K562 (cell line): ENCODE data around the gene ZFP62. TPM values are rescaled to one million over a fixed set of nuclear protein-coding genes. Genes with fewer than 3 reads are reported as not detected.

Source experiments
- ATAC-seq: fragments of 200-7000 bp; cut with Tn5 transposase; 3 replicates; pipeline ENCODE4 v1.9.1; 2020; ENCODE audit warnings: moderate library complexity
- BruUV-seq: library from RNA; stranded (reverse); fragments of 400-500 nt; replicated peaks from 2 replicates; lab custom pipeline; 2021; lab: Mats Ljungman, UMichigan
- CTCF ChIA-PET: fragments of 300-600 bp; formaldehyde crosslinking; extraction: SDS; loops from one replicate; lab custom pipeline; 2021; ENCODE audit warnings: low intra/inter-chr PET ratio; lab: Yijun Ruan, JAX
- POLR2A ChIA-PET: fragments of 300-600, 350-650 bp; sonication (Branson Sonifier 250); formaldehyde crosslinking; extraction: SDS; loops from one replicate; lab custom pipeline; 2021; ENCODE audit warnings: antibody characterized with exemption, inconsistent platforms; lab: Yijun Ruan, JAX
- DNase-seq, 4 experiments: peaks; one replicate each; pipeline versions ENCODE4 v3.0.0 to v3.0.0-alpha.2; 2011 to 2018; ENCODE audit warnings: low spot score in 3 of 4, mixed read lengths in 3 of 4; ENCODE audit errors: extremely low read depth in 1 of 4
- FAIRE-seq: peaks from 2 replicates; lab custom pipeline; 2011; peaks lifted over from hg19 to GRCh38; lab: Jason Lieb, UNC
- H2AFZ ChIP-seq: 2 replicates; pipeline ENCODE4 v1.6.0; 2011; ENCODE audit warnings: low read depth, low read length, control low read depth, inconsistent platforms
- H3K27ac ChIP-seq: fragments of 200-600 bp; 3 replicates; pipeline ENCODE4 v1.8.0; 2011; ENCODE audit warnings: low read depth, mild to moderate bottlenecking, control low read depth, inconsistent platforms, low read length, moderate library complexity, mixed read lengths; ENCODE audit errors: extremely low read depth
- H3K27me3 ChIP-seq, 2 experiments: fragments of 300-600 bp in 1 of 2; 2 replicates in 1 of 2; 3 replicates in 1 of 2; pipeline versions ENCODE4 v1.6.0 to v1.8.0; 2011; ENCODE audit warnings: inconsistent platforms in 2 of 2, low read length in 2 of 2, mild to moderate bottlenecking in 1 of 2, mixed read lengths in 1 of 2, moderate library complexity in 1 of 2; ENCODE audit not compliant: control insufficient read depth in 2 of 2, insufficient read depth in 2 of 2
- H3K36me3 ChIP-seq: fragments of 300-600 bp; 3 replicates; pipeline ENCODE4 v1.8.0; 2011; ENCODE audit warnings: mild to moderate bottlenecking, low read length, inconsistent platforms; ENCODE audit not compliant: control insufficient read depth, insufficient read depth
- H3K4me1 ChIP-seq, 2 experiments: fragments of 200-600 bp in 1 of 2; replicated peaks in 1 of 2; 2 replicates in 1 of 2; 3 replicates in 1 of 2; pipeline versions ENCODE4 v1.5.1 to v1.8.0; 2011; ENCODE audit warnings: inconsistent platforms in 2 of 2, low read length in 2 of 2, mild to moderate bottlenecking in 1 of 2, mixed read lengths in 1 of 2, moderate library complexity in 1 of 2; ENCODE audit not compliant: control insufficient read depth in 2 of 2, insufficient read depth in 2 of 2
- H3K4me2 ChIP-seq: 2 replicates; pipeline ENCODE4 v1.6.1; 2011; ENCODE audit warnings: low read length, control low read depth, inconsistent platforms, mixed read lengths; ENCODE audit not compliant: insufficient read depth
- H3K4me3 ChIP-seq: fragments of 200-600 bp; sonication (generic), shearing (Covaris generic); 2 replicates; pipeline ENCODE4 v1.5.1; 2016; ENCODE audit warnings: control low read depth, inconsistent platforms
- H3K79me2 ChIP-seq: fragments of 200-600 bp; 3 replicates; pipeline ENCODE4 v1.8.0; 2011; ENCODE audit warnings: low read length, inconsistent platforms; ENCODE audit not compliant: control insufficient read depth, insufficient read depth
- H3K9ac ChIP-seq, 2 experiments: 2 replicates each; pipeline versions ENCODE4 v1.6.0 to v1.6.1; 2011; ENCODE audit warnings: low read depth in 2 of 2, low read length in 2 of 2, control low read depth in 1 of 2, inconsistent platforms in 1 of 2, mild to moderate bottlenecking in 1 of 2, mixed read lengths in 1 of 2; ENCODE audit not compliant: insufficient read depth in 1 of 2
- H3K9me1 ChIP-seq: one replicate; pipeline ENCODE4 v1.6.0; 2011; ENCODE audit warnings: inconsistent platforms, mild to moderate bottlenecking, low read length, moderate library complexity; ENCODE audit not compliant: control insufficient read depth, insufficient read depth
- H3K9me3 ChIP-seq: replicated peaks from 2 replicates; pipeline ENCODE4 v1.5.1; 2011; ENCODE audit warnings: low read depth, low read length, inconsistent platforms; ENCODE audit not compliant: control insufficient read depth, insufficient read depth
- H4K20me1 ChIP-seq: replicated peaks from 2 replicates; pipeline ENCODE4 v1.6.1; 2011; ENCODE audit warnings: low read length, inconsistent platforms, mixed read lengths; ENCODE audit not compliant: control insufficient read depth, insufficient read depth
- CBX3 ChIP-seq, 2 experiments: IDR thresholded peaks; 1 replicate in 1 of 2; 2 replicates in 1 of 2; pipeline ENCODE4 v1.6.1; 2012; ENCODE audit warnings: inconsistent platforms in 2 of 2, low read length in 2 of 2, borderline replicate concordance in 1 of 2, control low read depth in 1 of 2
- CBX5 ChIP-seq: IDR thresholded peaks from 2 replicates; pipeline ENCODE4 v1.6.1; 2014; ENCODE audit warnings: low read depth, borderline replicate concordance
- GATA2 ChIP-seq: sonication (generic); formaldehyde crosslinking; IDR thresholded peaks from 2 replicates; pipeline ENCODE4 v1.4.0; 2020; ENCODE audit warnings: mild to moderate bottlenecking, missing genetic modification reagents
- MTA3 ChIP-seq: fragments of 450-650 bp; formaldehyde crosslinking; IDR thresholded peaks from 2 replicates; pipeline ENCODE4 v1.6.1; 2017; ENCODE audit warnings: mild to moderate bottlenecking, borderline replicate concordance
- RBM25 ChIP-seq: fragments of 200-400 bp; formaldehyde crosslinking; IDR thresholded peaks from 2 replicates; pipeline ENCODE4 v1.6.1; 2018; ENCODE audit warnings: low read length, low read depth, moderate library complexity; ENCODE audit not compliant: severe bottlenecking
- SOX6 ChIP-seq: fragments of 450-650 bp; IDR thresholded peaks from 2 replicates; pipeline ENCODE4 v1.6.1; 2014; ENCODE audit warnings: mild to moderate bottlenecking
- TRIM24 ChIP-seq, 2 experiments: fragments of 450-650 bp; IDR thresholded peaks; 2 replicates each; pipeline ENCODE4 v1.6.1; 2016
- TRIM28 ChIP-seq: fragments of 450-650 bp; IDR thresholded peaks from 2 replicates; pipeline ENCODE4 v1.6.1; 2017
- XRCC3 ChIP-seq: fragments of 450-650 bp; IDR thresholded peaks from 2 replicates; pipeline ENCODE4 v1.6.1; 2017; ENCODE audit warnings: mild to moderate bottlenecking, moderate library complexity
- XRCC5 ChIP-seq: fragments of 200-400 bp; formaldehyde crosslinking; IDR thresholded peaks from 2 replicates; pipeline ENCODE4 v1.6.1; 2017; ENCODE audit warnings: low read depth, mild to moderate bottlenecking, low read length
- ZFX ChIP-seq: sonication (generic); formaldehyde crosslinking; IDR thresholded peaks from 2 replicates; pipeline ENCODE4 v1.8.0; 2022; ENCODE audit warnings: mild to moderate bottlenecking, missing genetic modification reagents, moderate library complexity
- ZNF140 ChIP-seq: fragments of 250-450 bp; sonication (Bioruptor Pico); IDR thresholded peaks from 2 replicates; pipeline ENCODE4 v1.8.0; 2021; ENCODE audit warnings: moderate library complexity, mild to moderate bottlenecking, inconsistent platforms
- ZNF75A ChIP-seq: fragments of 450-650 bp; formaldehyde crosslinking; IDR thresholded peaks from 2 replicates; pipeline ENCODE4 v1.4.0; 2020; ENCODE audit warnings: mild to moderate bottlenecking
- WGBS: fragments of 100-300 bp; shearing (Covaris generic); methylation state at CpG from one replicate; pipeline ENCODE4 v1.1.6; 2016; ENCODE audit warnings: low coverage, mixed read lengths; ENCODE audit not compliant: insufficient coverage; ENCODE audit errors: missing lambda C conversion rate; 5-methylcytosine and 5-hydroxymethylcytosine counted together
- in situ Hi-C: fragments of 300-500 bp; cut with MboI; formaldehyde crosslinking; loops from 4 replicates; pipeline ENCODE4 v1.15.0; 2018; ENCODE audit warnings: inconsistent platforms, mixed read lengths
- intact Hi-C: fragments of 100-400 bp; cut with micrococcal nuclease; formaldehyde crosslinking; loops from 2 replicates; pipeline ENCODE4 v1.14.2; 2022
- polyA plus RNA-seq, 8 experiments: library from polyadenylated mRNA; depleted of rRNA in 4 of 8; stranded (reverse) in 5 of 8; unstranded in 3 of 8; fragments of >200 nt; fragmentation: Nextera tagmentation in 2 of 8; fragmentation: Illumina TruSeq in 1 of 8; extraction: Ambion mirVana in 2 of 8; extraction: Trizol in 1 of 8; gene quantifications; 2 replicates each; pipeline versions ENCODE4 v1.2.1 to v1.2.3, GENCODE V29; 2011 to 2014; ENCODE audit warnings: inconsistent platforms in 1 of 8, missing spikeins in 1 of 8
- total RNA-seq, 7 experiments: library from RNA; depleted of rRNA in 6 of 7; stranded (reverse); fragments of >200 nt in 6 of 7; fragmentation: Illumina TruSeq in 2 of 7; extraction: Trizol in 2 of 7; gene quantifications; 2 replicates each; pipeline versions ENCODE4 v1.2.1 to v1.2.3, GENCODE V29; 2011 to 2021; ENCODE audit warnings: low replicate concordance in 1 of 7
- TF ChIP-seq, protein P1 (sequence below): sonication (generic); formaldehyde crosslinking; IDR thresholded peaks from 2 replicates; pipeline ENCODE4 v1.8.1; 2023; ENCODE audit warnings: mild to moderate bottlenecking, missing genetic modification reagents
- TF ChIP-seq, protein P2 (sequence below): sonication (generic); formaldehyde crosslinking; IDR thresholded peaks from 2 replicates; pipeline ENCODE4 v1.8.0; 2022; ENCODE audit warnings: missing genetic modification reagents, mild to moderate bottlenecking, borderline replicate concordance
- TF ChIP-seq, protein P3 (sequence below): fragments of 450-650 bp; IDR thresholded peaks from 2 replicates; pipeline ENCODE4 v1.6.1; 2018; ENCODE audit warnings: mild to moderate bottlenecking, low read depth; ENCODE audit not compliant: partially characterized antibody

Gene ZFP62
- total and polyA plus RNA-seq, 9 of the 15 experiments (the other 6 are each of a cell fraction or from before 2014, with no cell fraction given): 12.2 to 37.5 (median 25.0) TPM

DNA sequence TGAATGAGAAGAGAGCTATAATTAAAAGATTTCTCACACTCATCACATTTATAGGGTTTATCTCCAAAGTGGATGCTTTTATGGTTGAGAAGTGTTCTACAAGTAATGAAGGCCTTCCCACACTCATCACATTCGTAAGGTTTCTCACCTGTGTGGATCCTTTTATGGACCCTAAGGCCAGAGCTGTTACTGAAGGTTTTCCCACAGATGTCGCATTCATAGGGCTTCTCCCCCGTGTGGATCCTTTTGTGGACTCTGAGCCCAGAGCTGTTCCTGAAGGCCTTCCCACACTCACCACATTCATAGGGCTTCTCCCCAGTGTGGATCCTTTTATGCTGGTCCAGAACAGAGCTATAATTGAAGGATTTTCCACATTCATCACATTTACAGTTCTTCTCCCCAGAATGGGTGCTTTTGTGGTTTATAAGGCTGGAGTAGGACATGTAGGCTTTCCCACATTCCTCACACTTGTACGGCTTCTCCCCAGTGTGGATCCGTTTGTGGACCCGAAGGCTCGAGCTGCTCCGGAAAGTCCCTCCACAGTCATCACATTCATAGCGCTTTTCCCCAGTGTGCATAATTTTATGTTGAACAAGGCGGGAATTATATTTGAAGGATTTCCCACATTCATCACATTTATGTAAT lies 10.5 kb downstream of the ZFP62 start:
- POLR2A ChIA-PET: interaction anchor here (0.5 kb wide), 1 partner anchor 10 kb away, joined by 3 read pairs; no protein-coding TSS in a partner anchor
- peaks cover 59% of the 10 kb centered on the region for H3K36me3 ChIP-seq

More for the DNA sequence above, 10.5 kb downstream of the ZFP62 start:
- H3K9me3 ChIP-seq: peaks cover 50% of the 10 kb centered on the region
- no peaks in the 10 kb centered on the region for H3K27me3 ChIP-seq
- CTCF ChIA-PET: no interaction called here
- H3K79me2 ChIP-seq: no peaks in the 10 kb centered on the region
- DNase-seq: no peak
- in situ Hi-C loops: no loop called here
- FAIRE-seq: no peak
- no peak overlapping the region for H3K4me3 ChIP-seq
- no peak overlapping the region for H3K27ac ChIP-seq
- no peak overlapping the region for H3K4me2 ChIP-seq
- intact Hi-C loops: no loop called here
- H3K9ac ChIP-seq: no peak overlapping the region
- WGBS: 99% methylated on average over 10 of the region's 10 CpGs
- no peaks in the 10 kb centered on the region for H3K9me1 ChIP-seq
- TF ChIP-seq CBX3 (IDR thresholded peaks at IDR 0.05; ENCODE audit: borderline replicate concordance in 1 of 2, low read length in 2 of 2) (peak in 1 of 2 experiments; percentile 88; a peak in 1 of 3 replicates), SOX6 (peak; percentile 40; the same call in 1 of the 2 replicates), CBX5 (0 out of 2 replicates have a peak, but pooled peaks have one; percentile 13), ZNF75A (CRISPR knock-in tag) (peak; percentile 92), ZNF140 (CRISPR knock-in tag) (no peak), RBM25 (peak; percentile 71), ZFX (CRISPR knock-in tag) (0 out of 2 replicates have a peak, but pooled peaks have one; percentile 16), MTA3 (0 out of 2 replicates have a peak, but pooled peaks have one; percentile 21), XRCC5 (no peak), TRIM24 (IDR thresholded peaks at IDR 0.05) (0 out of 4 replicates have a peak, but pooled peaks of 1 of the 2 experiments have one; percentile 12), TRIM28 (0 out of 2 replicates have a peak, but pooled peaks have one; percentile 27), XRCC3 (peak; percentile 59; the same call in 1 of the 2 replicates), GATA2 (CRISPR knock-in tag) (no peak)
- TF ChIP-seq, protein P1, sequence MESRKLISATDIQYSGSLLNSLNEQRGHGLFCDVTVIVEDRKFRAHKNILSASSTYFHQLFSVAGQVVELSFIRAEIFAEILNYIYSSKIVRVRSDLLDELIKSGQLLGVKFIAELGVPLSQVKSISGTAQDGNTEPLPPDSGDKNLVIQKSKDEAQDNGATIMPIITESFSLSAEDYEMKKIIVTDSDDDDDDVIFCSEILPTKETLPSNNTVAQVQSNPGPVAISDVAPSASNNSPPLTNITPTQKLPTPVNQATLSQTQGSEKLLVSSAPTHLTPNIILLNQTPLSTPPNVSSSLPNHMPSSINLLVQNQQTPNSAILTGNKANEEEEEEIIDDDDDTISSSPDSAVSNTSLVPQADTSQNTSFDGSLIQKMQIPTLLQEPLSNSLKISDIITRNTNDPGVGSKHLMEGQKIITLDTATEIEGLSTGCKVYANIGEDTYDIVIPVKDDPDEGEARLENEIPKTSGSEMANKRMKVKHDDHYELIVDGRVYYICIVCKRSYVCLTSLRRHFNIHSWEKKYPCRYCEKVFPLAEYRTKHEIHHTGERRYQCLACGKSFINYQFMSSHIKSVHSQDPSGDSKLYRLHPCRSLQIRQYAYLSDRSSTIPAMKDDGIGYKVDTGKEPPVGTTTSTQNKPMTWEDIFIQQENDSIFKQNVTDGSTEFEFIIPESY (CRISPR knock-in tag): peak; percentile 78
- TF ChIP-seq, protein P2, sequence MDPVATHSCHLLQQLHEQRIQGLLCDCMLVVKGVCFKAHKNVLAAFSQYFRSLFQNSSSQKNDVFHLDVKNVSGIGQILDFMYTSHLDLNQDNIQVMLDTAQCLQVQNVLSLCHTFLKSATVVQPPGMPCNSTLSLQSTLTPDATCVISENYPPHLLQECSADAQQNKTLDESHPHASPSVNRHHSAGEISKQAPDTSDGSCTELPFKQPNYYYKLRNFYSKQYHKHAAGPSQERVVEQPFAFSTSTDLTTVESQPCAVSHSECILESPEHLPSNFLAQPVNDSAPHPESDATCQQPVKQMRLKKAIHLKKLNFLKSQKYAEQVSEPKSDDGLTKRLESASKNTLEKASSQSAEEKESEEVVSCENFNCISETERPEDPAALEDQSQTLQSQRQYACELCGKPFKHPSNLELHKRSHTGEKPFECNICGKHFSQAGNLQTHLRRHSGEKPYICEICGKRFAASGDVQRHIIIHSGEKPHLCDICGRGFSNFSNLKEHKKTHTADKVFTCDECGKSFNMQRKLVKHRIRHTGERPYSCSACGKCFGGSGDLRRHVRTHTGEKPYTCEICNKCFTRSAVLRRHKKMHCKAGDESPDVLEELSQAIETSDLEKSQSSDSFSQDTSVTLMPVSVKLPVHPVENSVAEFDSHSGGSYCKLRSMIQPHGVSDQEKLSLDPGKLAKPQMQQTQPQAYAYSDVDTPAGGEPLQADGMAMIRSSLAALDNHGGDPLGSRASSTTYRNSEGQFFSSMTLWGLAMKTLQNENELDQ (CRISPR knock-in tag): no peak
- TF ChIP-seq, protein P3, sequence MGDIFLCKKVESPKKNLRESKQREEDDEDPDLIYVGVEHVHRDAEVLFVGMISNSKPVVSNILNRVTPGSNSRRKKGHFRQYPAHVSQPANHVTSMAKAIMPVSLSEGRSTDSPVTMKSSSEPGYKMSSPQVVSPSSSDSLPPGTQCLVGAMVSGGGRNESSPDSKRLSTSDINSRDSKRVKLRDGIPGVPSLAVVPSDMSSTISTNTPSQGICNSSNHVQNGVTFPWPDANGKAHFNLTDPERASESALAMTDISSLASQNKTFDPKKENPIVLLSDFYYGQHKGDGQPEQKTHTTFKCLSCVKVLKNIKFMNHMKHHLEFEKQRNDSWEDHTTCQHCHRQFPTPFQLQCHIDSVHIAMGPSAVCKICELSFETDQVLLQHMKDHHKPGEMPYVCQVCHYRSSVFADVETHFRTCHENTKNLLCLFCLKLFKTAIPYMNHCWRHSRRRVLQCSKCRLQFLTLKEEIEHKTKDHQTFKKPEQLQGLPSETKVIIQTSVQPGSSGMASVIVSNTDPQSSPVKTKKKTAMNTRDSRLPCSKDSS: peak; percentile 76
- no TSS peak for BruUV-seq
- ATAC-seq: no peak
- no peaks in the 10 kb centered on the region for H4K20me1 ChIP-seq
- no peaks in the 10 kb centered on the region for H3K4me1 ChIP-seq
- H2AFZ ChIP-seq: no peak overlapping the region
